Measurements from ENCODE around the gene INHA.

DNA sequence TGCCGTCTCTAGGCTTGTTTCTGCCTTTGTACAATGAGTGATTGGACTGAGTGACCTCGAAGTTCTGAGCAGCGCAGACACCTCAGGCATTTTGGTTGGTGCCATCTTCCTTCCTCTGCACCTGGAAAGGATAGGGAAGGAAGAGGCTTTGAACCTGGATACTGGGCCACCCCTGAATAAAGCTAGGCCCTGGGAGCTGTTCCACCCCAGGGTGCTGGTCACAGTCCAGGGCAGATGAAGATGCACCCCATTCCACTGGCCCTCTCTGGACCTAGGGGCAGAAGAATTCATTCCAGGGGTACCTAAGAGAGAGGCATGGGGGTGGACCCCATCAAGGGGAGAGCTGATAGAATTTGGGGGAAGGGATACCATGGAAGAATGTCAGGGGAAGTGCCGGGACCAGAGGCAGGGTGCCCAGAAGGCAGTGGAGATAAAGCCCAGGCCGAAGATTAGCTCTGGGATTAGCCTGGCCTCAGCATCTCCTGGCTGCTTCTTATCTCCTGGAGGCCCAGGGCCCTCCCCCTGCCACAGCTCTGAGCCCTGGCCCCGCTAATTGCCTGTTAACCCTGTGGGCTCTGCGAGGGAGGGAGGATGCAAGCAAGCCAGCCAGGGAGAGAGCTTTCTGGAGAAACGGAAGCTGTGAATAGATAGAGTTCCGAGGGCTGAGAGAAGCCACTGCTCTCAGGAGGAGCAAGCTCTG is 46.4 kb upstream of the INHA start:
- TF ChIP-seq, protein P1, sequence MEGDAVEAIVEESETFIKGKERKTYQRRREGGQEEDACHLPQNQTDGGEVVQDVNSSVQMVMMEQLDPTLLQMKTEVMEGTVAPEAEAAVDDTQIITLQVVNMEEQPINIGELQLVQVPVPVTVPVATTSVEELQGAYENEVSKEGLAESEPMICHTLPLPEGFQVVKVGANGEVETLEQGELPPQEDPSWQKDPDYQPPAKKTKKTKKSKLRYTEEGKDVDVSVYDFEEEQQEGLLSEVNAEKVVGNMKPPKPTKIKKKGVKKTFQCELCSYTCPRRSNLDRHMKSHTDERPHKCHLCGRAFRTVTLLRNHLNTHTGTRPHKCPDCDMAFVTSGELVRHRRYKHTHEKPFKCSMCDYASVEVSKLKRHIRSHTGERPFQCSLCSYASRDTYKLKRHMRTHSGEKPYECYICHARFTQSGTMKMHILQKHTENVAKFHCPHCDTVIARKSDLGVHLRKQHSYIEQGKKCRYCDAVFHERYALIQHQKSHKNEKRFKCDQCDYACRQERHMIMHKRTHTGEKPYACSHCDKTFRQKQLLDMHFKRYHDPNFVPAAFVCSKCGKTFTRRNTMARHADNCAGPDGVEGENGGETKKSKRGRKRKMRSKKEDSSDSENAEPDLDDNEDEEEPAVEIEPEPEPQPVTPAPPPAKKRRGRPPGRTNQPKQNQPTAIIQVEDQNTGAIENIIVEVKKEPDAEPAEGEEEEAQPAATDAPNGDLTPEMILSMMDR (IDR thresholded peaks at IDR 0.05): no peak
- no peak for TF ChIP-seq EP300 (IDR thresholded peaks at IDR 0.05)
- TF ChIP-seq POLR2A (IDR thresholded peaks at IDR 0.05; ENCODE audit: low read depth): no peak

All from esophagus muscularis mucosa (tissue), 4 donors.